Left ventricle myocardium inferior (tissue), 1 donor: Measurements from ENCODE around the gene LIPT2. TPM values are rescaled to one million over a fixed set of nuclear protein-coding genes. Genes with fewer than 3 reads are reported as not detected.
A peak's percentile ranks its signal among the peaks of the same experiment; 100 is the strongest.

Source experiments
- DNase-seq: peaks from one replicate; pipeline ENCODE4 v3.0.0-alpha.2; 2020
- H3K27ac ChIP-seq: fragments of 200-600 bp; replicated peaks from 2 replicates; pipeline ENCODE4 v1.8.0; 2021
- H3K27me3 ChIP-seq: fragments of 200-600 bp; 2 replicates; pipeline ENCODE4 v1.8.0; 2021; ENCODE audit warnings: low read depth
- H3K36me3 ChIP-seq: fragments of 200-600 bp; 2 replicates; pipeline ENCODE4 v1.8.0; 2021
- H3K4me1 ChIP-seq: fragments of 200-600 bp; 2 replicates; pipeline ENCODE4 v1.8.0; 2021
- H3K4me3 ChIP-seq: fragments of 200-600 bp; 2 replicates; pipeline ENCODE4 v1.8.0; 2021; ENCODE audit warnings: mild to moderate bottlenecking, moderate library complexity
- H3K9me3 ChIP-seq: fragments of 200-600 bp; replicated peaks from 2 replicates; pipeline ENCODE4 v1.8.0; 2021
- intact Hi-C: fragments of 100-400 bp; cut with micrococcal nuclease; formaldehyde crosslinking; loops from one replicate; pipeline ENCODE4 v1.11.0; 2022
- total RNA-seq: library from RNA; stranded (reverse); fragmentation: NEBNext Ultra II Directional; extraction: Animal tissue kit (Norgen Biotek cat#: 25700); gene quantifications from one replicate; pipeline ENCODE4 v1.2.1, GENCODE V29; 2021
- TF ChIP-seq, protein P1 (sequence below): fragments of 200-600 bp; IDR thresholded peaks from 2 replicates; pipeline ENCODE4 v1.8.0; 2021; ENCODE audit warnings: antibody characterized with exemption, mild to moderate bottlenecking, borderline replicate concordance
- donor health status: DM: no; HTN: yes; CAD: no; lungs with severe emphysema.

Gene LIPT2
- total RNA-seq, 1 donor from 2014 or later = 0.96 TPM

DNA sequence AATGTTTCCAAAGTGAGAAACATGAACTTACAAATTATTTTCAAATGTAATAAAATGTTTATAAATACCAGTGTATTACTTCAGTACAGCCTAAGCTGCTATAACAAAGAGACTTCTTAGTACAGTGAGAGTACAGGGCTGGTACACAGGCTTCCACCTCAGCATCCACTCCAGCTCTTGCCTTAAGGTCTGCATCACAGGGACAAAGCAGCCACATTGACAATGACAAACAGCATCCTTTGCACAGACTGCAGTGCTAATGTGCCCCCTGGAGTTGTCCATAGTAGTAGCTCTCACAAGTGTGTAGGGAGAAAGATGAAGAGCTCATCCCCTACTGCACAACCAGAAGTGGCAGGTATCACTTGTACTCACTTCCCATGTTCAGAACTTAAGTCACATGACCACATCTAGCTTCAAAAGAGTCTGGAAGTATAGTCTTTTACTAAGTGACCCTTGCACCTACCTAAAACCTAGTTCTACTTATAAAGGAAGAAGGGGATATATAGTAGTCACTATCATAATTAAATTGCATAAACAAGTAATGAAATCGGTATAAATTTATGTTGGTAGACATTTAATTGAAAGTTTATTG lies 10.7 kb upstream of the LIPT2 start:
- DNase-seq = no peak
- Histone ChIP-seq H3K4me3 (no peak overlapping the region), H3K4me1 (no peaks in the 10 kb centered on the region), H3K27ac (no peak overlapping the region), H3K9me3 (no peaks in the 10 kb centered on the region), H3K27me3 (no peaks in the 10 kb centered on the region), H3K36me3 (no peaks in the 10 kb centered on the region)
- intact Hi-C loops = no loop called here
- TF ChIP-seq, protein P1, sequence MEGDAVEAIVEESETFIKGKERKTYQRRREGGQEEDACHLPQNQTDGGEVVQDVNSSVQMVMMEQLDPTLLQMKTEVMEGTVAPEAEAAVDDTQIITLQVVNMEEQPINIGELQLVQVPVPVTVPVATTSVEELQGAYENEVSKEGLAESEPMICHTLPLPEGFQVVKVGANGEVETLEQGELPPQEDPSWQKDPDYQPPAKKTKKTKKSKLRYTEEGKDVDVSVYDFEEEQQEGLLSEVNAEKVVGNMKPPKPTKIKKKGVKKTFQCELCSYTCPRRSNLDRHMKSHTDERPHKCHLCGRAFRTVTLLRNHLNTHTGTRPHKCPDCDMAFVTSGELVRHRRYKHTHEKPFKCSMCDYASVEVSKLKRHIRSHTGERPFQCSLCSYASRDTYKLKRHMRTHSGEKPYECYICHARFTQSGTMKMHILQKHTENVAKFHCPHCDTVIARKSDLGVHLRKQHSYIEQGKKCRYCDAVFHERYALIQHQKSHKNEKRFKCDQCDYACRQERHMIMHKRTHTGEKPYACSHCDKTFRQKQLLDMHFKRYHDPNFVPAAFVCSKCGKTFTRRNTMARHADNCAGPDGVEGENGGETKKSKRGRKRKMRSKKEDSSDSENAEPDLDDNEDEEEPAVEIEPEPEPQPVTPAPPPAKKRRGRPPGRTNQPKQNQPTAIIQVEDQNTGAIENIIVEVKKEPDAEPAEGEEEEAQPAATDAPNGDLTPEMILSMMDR = no peak

DNA sequence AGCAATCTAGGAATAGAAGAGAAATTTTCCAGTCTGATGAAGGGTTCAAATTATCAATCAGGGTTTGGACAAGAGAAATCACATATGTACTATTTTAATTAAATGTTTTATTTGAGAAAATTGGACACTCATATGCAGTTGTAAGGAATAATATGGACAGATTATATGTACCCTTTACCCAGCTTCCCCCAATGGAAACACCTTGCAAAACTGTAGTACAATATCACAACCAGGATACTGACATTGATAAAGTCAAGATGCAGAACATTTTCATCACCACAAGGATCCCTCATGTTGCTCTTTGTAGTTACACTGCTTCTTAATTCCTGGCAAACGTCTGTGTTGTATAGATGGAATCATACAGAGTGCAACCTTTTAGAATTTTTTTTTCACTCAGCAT lies 1.4 kb upstream of the LIPT2 start:
- Histone ChIP-seq H3K9me3 (peaks cover 14% of the 10 kb centered on the region), H3K4me3 (no peak overlapping the region), H3K27ac (no peak overlapping the region), H3K4me1 (peaks cover 22% of the 10 kb centered on the region), H3K36me3 (peaks cover 9% of the 10 kb centered on the region), H3K27me3 (no peaks in the 10 kb centered on the region)
- TF ChIP-seq, protein P1 = no peak
- no peak for DNase-seq
- intact Hi-C loops = no loop called here

DNA sequence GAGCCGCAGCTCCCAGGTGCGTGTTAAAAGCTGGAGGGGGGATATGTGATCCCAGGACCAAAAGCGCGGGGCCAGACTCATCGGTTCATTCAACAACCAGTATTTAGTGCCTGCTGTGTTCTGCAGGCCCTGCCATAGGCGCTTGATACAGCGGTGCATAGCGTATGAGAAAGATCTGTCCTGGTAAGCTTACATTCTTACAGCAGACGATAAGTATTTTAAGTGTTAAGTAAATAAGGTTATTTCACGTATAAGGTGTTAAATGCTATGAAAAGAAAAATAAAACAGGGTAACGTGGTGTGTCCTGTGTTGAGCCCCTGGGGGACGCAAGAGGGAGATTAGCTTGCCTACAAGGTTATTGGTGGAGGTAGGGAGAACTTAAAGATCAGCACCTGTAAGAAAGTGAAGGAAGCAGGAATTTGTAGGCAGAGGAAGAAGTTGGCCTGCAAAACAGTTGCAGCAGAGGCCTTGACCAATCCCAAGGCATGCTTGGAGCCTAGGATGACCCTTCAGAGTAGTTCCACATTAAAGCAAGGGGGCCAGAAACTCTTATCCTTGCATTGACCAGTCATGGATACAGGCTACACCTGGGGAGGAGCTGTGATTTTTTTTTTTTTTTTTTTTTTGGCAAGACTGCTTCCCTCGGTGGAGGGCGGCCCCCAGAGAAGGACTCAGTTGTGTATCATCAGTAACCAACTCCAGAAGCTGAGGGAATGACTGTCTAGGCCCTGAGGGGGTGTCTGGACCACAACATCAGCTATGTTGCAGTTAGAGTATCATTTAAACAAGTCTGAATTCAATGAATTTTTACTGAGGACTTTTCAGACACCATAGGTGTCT lies 487 bp upstream of the LIPT2 start:
- Histone ChIP-seq H3K27me3 (no peaks in the 10 kb centered on the region), H3K36me3 (peaks cover 9% of the 10 kb centered on the region), H3K4me3 (peak overlapping the region; percentile 95), H3K27ac (peak overlapping the region; percentile 100), H3K9me3 (peaks cover 14% of the 10 kb centered on the region), H3K4me1 (peaks cover 22% of the 10 kb centered on the region)
- DNase-seq = no peak
- TF ChIP-seq, protein P1 = no peak
- intact Hi-C loops = no loop called here

DNA sequence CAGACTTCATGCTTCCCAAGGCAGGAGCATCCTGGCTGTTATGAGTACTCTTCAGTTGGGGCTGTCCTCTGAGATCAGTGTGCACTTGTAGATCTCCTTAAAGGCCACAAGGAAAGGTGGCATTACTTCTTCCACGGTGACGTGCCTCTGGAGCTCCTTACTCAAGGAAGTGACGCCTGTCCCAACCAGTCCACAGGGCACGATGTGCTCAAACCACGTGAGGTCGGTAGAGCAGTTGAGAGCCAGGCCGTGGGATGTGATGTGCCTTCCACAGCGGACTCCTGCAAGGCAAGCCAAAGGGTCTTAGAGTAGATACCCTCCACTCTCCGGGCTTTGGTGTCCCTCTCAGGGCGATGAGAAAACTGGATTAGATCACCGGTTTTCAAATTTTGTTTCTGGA lies 1.4 kb downstream of the LIPT2 start:
- Histone ChIP-seq H3K4me1 (peaks cover 22% of the 10 kb centered on the region), H3K27ac (no peak overlapping the region), H3K27me3 (no peaks in the 10 kb centered on the region), H3K36me3 (peaks cover 6% of the 10 kb centered on the region), H3K4me3 (peak overlapping the region; percentile 95), H3K9me3 (peaks cover 8% of the 10 kb centered on the region)
- TF ChIP-seq, protein P1 = no peak
- DNase-seq = no peak
- intact Hi-C loops = no loop called here

DNA sequence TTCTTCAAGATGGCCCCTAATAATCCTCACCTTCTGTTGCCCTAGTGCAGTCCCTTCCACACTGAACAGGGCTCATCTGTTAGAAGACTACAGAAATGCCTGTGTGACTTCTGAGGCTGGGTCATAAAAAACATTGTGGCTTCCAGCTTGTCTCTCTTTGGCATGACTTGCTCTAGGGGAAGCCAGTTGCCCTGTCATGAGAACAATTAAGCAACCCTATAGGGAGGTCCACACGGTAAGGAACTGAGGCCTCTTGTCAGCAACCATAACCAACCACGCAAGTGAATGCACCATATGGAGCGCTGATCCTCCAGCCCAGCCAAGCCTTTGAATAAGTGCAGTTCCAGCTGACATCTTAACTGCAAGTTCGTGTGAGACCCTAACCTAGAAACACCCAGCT lies 2.6 kb downstream of the LIPT2 start:
- intact Hi-C loops = no loop called here
- Histone ChIP-seq H3K27ac (no peak overlapping the region), H3K36me3 (no peaks in the 10 kb centered on the region), H3K27me3 (no peaks in the 10 kb centered on the region), H3K4me3 (no peak overlapping the region), H3K4me1 (peaks cover 22% of the 10 kb centered on the region), H3K9me3 (no peaks in the 10 kb centered on the region)
- TF ChIP-seq, protein P1 = no peak
- DNase-seq = no peak
